ENCODE results near the gene CACNA1D. TPM values are rescaled to one million over a fixed set of nuclear protein-coding genes. Genes with fewer than 3 reads are reported as not detected.

The CACNA1D gene
- total and polyA plus RNA-seq, 2 donors from 2014 or later: 3.7 to 35.7 TPM

DNA sequence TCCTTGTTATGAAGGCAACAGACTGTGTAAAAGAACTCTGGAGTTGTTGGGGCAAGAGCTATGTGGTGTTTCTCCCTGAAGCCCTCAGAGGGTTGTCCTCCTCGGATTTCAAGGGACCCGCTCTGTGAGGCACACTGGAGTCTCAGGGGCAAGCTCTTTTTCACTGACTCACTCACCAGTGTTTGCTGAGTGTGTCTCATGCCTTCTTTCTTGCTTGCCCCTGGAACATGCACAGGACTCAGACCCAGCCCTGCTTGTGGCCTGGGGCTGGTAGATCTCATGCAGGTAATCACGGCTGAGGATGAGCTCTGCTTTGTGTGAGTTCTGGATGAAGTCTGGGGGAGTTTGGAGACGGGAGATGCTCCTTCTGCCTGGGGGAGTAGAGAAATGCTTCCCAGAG is 93.7 kb downstream of the CACNA1D start:
- no peak overlapping the region for H3K9ac ChIP-seq (ENCODE audit: low read length in 3 of 3)
- H3K36me3 ChIP-seq (ENCODE audit: control insufficient read depth in 2 of 3, insufficient read depth in 3 of 3, low read length in 3 of 3): no peaks in the 10 kb centered on the region
- no peak for FAIRE-seq
- no peaks in the 10 kb centered on the region for H3K27me3 ChIP-seq (ENCODE audit: control insufficient read depth, insufficient read depth, low read length)
- H3K27ac ChIP-seq (ENCODE audit: low read depth in 2 of 2, low read length in 2 of 2): no peak overlapping the region
- no peaks in the 10 kb centered on the region for H3K9me3 ChIP-seq (ENCODE audit: control insufficient read depth in 2 of 3, insufficient read depth in 1 of 3, low read length in 3 of 3)
- H3K4me3 ChIP-seq (ENCODE audit: low read length in 3 of 3): no peak overlapping the region
- no peaks in the 10 kb centered on the region for H3K4me1 ChIP-seq (ENCODE audit: control insufficient read depth in 2 of 3, insufficient read depth in 2 of 3, low read depth in 1 of 3, low read length in 3 of 3)
- DNase-seq: no peak
- intact Hi-C loops (cut with DNase I): no loop called here
- TF ChIP-seq, protein P1, sequence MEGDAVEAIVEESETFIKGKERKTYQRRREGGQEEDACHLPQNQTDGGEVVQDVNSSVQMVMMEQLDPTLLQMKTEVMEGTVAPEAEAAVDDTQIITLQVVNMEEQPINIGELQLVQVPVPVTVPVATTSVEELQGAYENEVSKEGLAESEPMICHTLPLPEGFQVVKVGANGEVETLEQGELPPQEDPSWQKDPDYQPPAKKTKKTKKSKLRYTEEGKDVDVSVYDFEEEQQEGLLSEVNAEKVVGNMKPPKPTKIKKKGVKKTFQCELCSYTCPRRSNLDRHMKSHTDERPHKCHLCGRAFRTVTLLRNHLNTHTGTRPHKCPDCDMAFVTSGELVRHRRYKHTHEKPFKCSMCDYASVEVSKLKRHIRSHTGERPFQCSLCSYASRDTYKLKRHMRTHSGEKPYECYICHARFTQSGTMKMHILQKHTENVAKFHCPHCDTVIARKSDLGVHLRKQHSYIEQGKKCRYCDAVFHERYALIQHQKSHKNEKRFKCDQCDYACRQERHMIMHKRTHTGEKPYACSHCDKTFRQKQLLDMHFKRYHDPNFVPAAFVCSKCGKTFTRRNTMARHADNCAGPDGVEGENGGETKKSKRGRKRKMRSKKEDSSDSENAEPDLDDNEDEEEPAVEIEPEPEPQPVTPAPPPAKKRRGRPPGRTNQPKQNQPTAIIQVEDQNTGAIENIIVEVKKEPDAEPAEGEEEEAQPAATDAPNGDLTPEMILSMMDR (IDR thresholded peaks at IDR 0.05; ENCODE audit: borderline replicate concordance, extremely low read depth, insufficient read depth): no peak

DNA sequence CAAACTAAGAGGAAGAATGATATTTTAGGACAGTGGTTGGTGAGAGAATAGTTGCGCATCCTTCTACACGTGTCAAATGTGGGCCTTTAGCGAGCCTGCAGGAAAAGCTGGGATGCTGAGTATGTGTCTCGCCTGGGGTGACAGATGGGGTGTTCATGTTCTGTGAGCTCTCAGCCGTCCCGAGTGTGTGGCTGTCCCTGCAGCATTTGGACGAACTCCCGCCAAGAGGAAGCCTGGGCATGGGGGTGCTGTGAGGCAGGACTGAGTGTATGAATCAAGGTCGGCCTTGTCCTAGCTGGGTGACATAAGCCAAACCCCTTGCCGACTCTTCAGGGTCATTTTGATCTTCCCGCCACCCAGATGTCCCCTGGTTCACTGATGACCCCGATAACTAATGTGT is 94.8 kb downstream of the CACNA1D start:
- Histone ChIP-seq H3K9me3 (ENCODE audit: control insufficient read depth in 2 of 3, insufficient read depth in 1 of 3, low read length in 3 of 3) (no peaks in the 10 kb centered on the region), H3K4me1 (ENCODE audit: control insufficient read depth in 2 of 3, insufficient read depth in 2 of 3, low read depth in 1 of 3, low read length in 3 of 3) (no peaks in the 10 kb centered on the region), H3K27me3 (ENCODE audit: control insufficient read depth, insufficient read depth, low read length) (no peaks in the 10 kb centered on the region), H3K36me3 (ENCODE audit: control insufficient read depth in 2 of 3, insufficient read depth in 3 of 3, low read length in 3 of 3) (no peaks in the 10 kb centered on the region), H3K9ac (ENCODE audit: low read length in 3 of 3) (no peak overlapping the region), H3K27ac (ENCODE audit: low read depth in 2 of 2, low read length in 2 of 2) (no peak overlapping the region), H3K4me3 (ENCODE audit: low read length in 3 of 3) (no peak overlapping the region)
- intact Hi-C loops (cut with DNase I): no loop called here
- TF ChIP-seq, protein P1 (IDR thresholded peaks at IDR 0.05; ENCODE audit: borderline replicate concordance, extremely low read depth, insufficient read depth): no peak
- FAIRE-seq (no peak), DNase-seq (no peak)

DNA sequence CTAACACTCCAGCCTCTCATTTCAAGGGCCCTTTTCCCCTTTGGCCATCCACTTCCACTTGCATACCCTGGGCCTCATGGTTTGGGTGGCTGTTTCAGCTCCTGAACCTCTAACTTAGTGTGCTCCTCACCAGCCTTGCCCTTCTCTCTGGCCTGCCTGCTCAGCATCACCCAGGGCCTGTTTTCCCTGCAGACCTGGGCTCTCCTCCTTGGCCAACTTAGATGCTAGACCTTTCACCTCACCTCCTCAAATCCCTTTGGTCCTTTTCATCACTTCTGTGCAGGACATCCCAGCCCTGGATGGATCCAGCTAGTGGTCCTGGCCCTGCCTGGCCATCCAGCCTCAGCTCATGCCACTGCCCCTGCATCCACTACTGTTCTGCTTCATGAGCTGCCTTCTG is 95.4 kb downstream of the CACNA1D start:
- no peaks in the 10 kb centered on the region for H3K9me3 ChIP-seq (ENCODE audit: control insufficient read depth in 2 of 3, insufficient read depth in 1 of 3, low read length in 3 of 3)
- H3K4me3 ChIP-seq (ENCODE audit: low read length in 3 of 3): no peak overlapping the region
- intact Hi-C loops (cut with DNase I): no loop called here
- H3K4me1 ChIP-seq (ENCODE audit: control insufficient read depth in 2 of 3, insufficient read depth in 2 of 3, low read depth in 1 of 3, low read length in 3 of 3): no peaks in the 10 kb centered on the region
- TF ChIP-seq, protein P1 (IDR thresholded peaks at IDR 0.05; ENCODE audit: borderline replicate concordance, extremely low read depth, insufficient read depth): no peak
- DNase-seq (no peak), FAIRE-seq (no peak)
- no peak overlapping the region for H3K27ac ChIP-seq (ENCODE audit: low read depth in 2 of 2, low read length in 2 of 2)
- no peaks in the 10 kb centered on the region for H3K27me3 ChIP-seq (ENCODE audit: control insufficient read depth, insufficient read depth, low read length)
- H3K9ac ChIP-seq (ENCODE audit: low read length in 3 of 3): no peak overlapping the region
- no peaks in the 10 kb centered on the region for H3K36me3 ChIP-seq (ENCODE audit: control insufficient read depth in 2 of 3, insufficient read depth in 3 of 3, low read length in 3 of 3)

DNA sequence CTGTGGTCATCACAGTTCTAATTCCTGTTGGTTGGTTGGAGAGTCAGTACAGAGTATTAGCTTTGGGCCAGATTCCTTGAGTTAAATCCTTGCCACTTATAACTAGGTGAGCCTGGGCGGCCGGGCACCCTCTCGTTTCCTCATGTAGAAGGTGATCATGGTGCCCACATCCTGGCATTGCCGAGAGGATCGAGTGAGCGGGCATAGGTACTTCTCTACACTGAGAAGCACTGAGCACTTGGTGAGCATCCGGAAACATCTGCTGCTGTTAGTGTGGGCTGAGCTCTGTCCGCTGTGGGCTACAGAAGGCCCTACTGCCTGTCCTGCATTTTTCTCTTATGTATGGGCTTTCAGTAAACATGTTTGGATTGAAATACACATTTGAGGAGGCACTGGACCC is 96.2 kb downstream of the CACNA1D start:
- no peaks in the 10 kb centered on the region for H3K36me3 ChIP-seq (ENCODE audit: control insufficient read depth in 2 of 3, insufficient read depth in 3 of 3, low read length in 3 of 3)
- no peaks in the 10 kb centered on the region for H3K4me1 ChIP-seq (ENCODE audit: control insufficient read depth in 2 of 3, insufficient read depth in 2 of 3, low read depth in 1 of 3, low read length in 3 of 3)
- no peaks in the 10 kb centered on the region for H3K9me3 ChIP-seq (ENCODE audit: control insufficient read depth in 2 of 3, insufficient read depth in 1 of 3, low read length in 3 of 3)
- H3K4me3 ChIP-seq (ENCODE audit: low read length in 3 of 3): no peak overlapping the region
- DNase-seq (no peak), FAIRE-seq (no peak)
- TF ChIP-seq, protein P1 (IDR thresholded peaks at IDR 0.05; ENCODE audit: borderline replicate concordance, extremely low read depth, insufficient read depth): no peak
- intact Hi-C loops (cut with DNase I): no loop called here
- no peak overlapping the region for H3K27ac ChIP-seq (ENCODE audit: low read depth in 2 of 2, low read length in 2 of 2)
- no peaks in the 10 kb centered on the region for H3K27me3 ChIP-seq (ENCODE audit: control insufficient read depth, insufficient read depth, low read length)
- no peak overlapping the region for H3K9ac ChIP-seq (ENCODE audit: low read length in 3 of 3)

Data from kidney (tissue), 14 donors.